HG03565 (cell line): Measurements from ENCODE around the gene STK32B.
"Not testable (repeated sequence)": the region's sequence is repeated elsewhere in the genome, so short reads cannot be mapped to it uniquely, and the experiment has no call there.

Experiments used
- ATAC-seq: cut with Tn5 transposase; IDR thresholded peaks from one replicate; pipeline ENCODE4 v1.9.1; 2021; ENCODE audit warnings: mild to moderate bottlenecking, moderate library complexity; ENCODE audit not compliant: unreplicated experiment

Gene STK32B

GRCh38 chr4:5051278-5052203 lies at the start of gene STK32B:
Gene STK32B, plus strand, starts transcription at chr4:5051480.
- no peak for ATAC-seq

- ATAC-seq, result not testable (repeated sequence)
Observed at GRCh38 chr4:5001641-5002040, 49.6 kb upstream of the STK32B start.

- no peak for ATAC-seq
Observed at GRCh38 chr4:5003372-5003857, 47.9 kb upstream of the STK32B start.

DNA sequence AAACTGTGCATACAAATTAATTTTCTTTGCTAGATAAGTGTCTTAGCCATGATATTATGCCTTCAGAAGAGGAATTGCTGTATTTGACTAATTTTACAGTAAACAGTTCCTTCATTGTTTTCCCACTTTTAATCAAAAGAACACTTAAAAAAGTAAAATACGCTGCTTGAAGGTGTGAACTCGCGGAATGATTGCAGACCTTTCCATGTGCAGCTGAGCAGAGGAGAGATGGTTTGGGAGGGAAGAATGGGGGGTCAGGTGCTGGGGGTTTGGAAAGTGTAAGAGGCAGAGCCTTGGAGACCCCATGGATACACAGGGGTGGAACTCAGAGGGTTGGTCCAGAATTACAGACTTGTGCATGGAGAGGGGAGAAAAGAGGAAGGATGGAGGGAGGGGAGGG lies 47.4 kb upstream of the STK32B start:
- ATAC-seq, result no peak

GRCh38 chr4:5004496-5004895 lies 46.8 kb upstream of the STK32B start:
- no peak for ATAC-seq

GRCh38 chr4:5006932-5007331 lies 44.3 kb upstream of the STK32B start:
- not testable (repeated sequence) for ATAC-seq

GRCh38 chr4:5009796-5010195 lies 41.5 kb upstream of the STK32B start:
- ATAC-seq, result no peak

DNA sequence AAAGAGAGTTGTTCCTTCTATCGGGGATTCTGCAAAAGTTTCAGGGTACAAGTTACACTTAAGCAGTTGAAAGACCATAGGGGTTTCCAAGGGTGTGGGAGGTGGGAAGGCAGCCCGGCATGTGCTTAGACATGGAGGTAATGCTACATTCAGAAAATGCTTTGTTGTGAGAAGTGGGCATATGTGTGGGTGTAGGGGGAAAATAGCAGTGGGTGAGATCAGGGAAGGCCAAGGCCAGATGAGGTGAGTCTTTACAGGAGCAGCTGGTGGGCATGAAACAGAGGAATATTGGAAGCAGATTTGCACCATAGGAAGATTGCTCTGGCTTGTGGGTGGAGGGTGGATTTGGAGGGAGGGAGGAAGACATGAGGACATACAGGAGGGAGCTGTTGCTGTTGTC lies 40.3 kb upstream of the STK32B start:
- no peak for ATAC-seq

- no peak for ATAC-seq
Observed at GRCh38 chr4:5012244-5012898, 38.9 kb upstream of the STK32B start.

DNA sequence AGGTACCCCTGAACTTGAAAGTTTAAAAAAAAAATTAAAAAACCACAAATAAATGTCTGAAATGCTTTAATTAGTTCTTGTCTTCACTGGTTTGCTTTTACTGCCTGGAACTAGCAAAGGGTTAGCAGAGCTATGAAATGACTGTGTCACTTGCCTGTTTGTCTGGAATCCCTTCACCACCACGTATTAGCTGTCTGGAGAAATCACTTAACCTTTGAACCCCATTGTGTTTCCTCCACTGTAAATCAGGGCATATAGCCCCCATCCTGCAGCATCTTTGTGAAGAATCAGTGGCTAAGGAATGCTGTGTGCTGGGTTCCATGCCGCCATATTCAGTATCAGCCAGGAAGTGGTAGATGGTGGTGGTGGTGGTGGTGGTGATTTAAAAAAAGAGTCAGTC lies 38.3 kb upstream of the STK32B start:
- ATAC-seq, result no peak

- ATAC-seq, result no peak
Observed at GRCh38 chr4:5014007-5014682, 37.1 kb upstream of the STK32B start.

DNA sequence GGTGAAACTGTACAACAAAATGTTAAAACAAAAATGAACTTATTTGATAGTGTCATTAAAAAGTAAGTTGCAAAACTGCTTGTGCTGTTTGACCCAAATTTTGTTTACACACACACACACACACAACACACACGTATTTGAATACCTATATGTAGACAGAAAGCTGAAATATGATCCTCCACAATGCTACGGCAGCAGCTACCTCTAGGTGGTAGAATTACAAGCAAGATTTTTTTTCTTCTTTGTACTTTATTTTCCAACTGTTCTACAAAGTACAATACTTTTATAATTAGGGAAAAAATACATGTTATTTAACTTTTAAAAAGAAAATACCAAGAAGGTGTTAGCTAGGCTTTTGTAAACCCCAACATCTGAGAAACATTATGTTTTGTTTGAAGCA lies 33.2 kb upstream of the STK32B start:
- ATAC-seq, result no peak

DNA sequence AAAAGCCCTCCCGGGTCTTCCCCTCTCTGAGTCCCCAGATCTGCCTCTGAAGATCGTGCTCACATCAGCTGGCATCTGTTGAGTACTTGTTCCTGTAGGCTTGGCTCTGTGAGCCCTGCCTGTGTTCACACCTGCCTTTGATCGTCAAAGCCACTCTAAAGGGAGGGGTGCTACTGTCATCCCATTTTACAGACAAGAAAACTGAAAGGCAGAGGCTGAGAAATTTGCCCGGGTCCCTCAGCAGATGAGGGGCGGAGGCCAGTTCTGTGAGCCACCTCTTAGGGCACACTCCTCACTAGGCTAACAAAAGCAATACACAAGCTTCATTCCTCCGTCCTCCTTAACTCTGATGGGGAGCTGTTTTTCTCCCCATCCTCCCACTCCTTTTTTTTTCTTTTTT lies 32.7 kb upstream of the STK32B start:
- ATAC-seq, result no peak

DNA sequence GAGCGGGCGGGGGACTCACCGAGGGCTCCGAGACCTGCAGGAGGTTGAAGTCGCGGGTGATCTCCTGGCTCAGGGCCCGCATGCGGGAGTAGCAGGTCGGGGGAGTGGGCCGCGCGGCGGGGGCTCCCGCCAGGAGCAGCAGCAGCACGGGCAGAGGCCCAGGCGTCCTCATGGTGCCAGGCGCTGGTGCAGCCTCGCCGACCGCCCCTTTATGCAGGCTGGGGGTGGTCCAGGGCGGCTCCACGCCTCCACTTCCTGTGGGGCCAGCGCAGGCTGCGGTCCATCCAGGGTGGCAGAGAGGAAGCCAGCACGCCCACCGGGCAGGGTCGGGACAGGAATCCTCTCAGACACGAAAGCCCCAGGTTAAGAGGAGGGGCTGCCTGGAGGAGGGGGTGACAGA lies 32.0 kb upstream of the STK32B start, which contains the start of gene CYTL1:
Gene CYTL1, minus strand, starts transcription at position 185 of the 400 bp plus-strand sequence. Its CDS starts 13 bp downstream, at position 172.
- ATAC-seq, result no peak

DNA sequence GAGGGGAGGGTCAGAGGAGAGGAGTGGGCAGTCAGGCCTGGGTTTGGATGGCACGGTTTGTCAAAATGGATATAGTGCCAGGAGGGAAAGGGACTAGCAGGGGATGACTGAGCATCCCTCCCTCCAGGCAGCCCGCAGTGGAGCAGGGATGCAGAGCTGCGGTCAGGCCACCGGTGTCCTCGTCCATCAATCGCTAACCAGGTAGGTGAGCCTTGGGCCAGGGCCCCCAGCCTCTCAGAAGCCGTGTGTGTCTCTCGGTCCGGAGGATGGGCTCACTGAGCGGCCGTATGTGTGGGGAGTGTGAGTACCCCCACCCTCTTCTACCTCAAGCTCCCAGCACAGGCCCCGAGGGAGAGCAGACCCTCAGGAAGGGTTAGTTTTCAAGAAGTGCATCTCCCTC lies 31.5 kb upstream of the STK32B start:
- no peak for ATAC-seq

- no peak for ATAC-seq
Observed at GRCh38 chr4:5020341-5020740, 30.9 kb upstream of the STK32B start.

DNA sequence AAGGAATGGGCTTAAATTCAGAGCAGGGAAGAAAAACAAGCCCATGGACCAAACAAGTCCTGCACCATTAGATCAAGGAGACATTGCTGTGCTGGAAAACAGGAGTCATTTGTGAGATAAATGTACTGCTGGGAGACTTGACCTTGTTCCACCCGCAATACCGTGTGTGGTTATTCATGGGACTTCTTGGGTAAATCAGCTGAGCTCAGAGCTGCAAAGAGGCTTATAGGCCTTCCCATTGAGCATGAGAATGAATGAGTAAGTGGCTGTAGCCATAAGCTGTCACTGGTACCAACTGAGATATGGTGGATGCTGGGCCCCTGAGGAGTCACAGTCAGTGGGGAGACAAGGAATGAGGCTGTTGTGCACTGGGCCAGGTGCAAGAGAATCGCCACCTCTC lies 29.7 kb upstream of the STK32B start:
- ATAC-seq, result no peak

DNA sequence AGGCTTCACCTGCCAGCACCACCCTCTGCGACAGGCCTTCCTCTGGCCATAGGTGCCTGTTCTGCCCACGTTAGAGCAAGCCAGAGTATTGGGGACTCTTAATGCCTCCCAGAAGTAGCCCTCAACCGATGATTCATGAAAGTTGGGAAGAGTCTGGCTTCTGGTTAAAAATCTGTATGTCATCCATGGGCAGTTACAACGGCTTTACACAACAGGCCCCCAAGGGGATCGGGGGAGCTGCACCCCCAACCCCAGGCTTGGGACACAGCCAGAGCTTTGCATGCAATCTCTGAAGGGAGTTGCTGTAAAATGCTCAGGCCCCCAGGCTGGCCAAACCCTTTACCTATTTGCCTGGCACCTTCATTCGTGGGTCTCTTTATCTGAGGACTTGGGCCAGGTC lies 26.6 kb upstream of the STK32B start:
- ATAC-seq, result no peak

DNA sequence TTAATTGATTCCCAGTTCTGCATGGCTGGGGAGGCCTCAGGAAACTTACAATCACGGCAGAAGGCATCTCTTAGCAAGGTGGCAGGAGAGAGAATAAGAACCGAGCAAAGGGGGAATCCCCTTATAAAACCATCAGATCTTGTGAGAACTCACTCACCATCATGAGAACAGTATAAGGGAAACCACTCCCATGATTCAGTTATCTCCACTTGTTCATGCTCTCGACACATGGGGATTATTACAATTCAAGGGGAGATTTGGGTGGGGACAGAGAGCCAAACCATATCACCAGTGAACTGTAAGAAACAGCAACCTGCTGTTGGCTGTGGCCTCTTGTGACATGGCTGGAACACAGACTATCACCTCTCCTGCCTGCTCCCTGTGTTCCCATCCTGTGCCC lies 24.9 kb upstream of the STK32B start:
- no peak for ATAC-seq

DNA sequence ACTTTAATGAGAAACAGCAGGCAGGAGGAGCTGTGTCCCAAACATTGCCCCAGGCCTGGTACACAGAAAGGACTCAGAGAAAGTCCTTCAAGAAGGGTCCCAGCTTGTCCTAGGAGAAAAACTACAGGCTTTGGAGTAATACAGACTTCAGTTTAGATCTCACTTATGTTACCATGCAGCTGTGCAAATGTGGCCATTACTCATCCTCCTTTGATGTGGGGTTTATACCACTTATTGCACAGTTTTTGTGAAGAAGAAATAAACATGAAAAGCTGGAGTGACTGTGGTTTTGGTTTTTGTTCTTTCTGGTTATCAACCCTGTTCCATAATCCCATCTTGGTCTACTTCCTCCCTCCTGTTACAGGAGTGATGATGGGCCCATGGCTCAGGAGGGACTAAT lies 23.9 kb upstream of the STK32B start:
- no peak for ATAC-seq

- no peak for ATAC-seq
Observed at GRCh38 chr4:5028480-5028879, 22.8 kb upstream of the STK32B start.
